Vagina (tissue), 2 donors: Measurements from ENCODE around the gene SLC12A7. TPM values are rescaled to one million over a fixed set of nuclear protein-coding genes. Genes with fewer than 3 reads are reported as not detected.

ENCODE experiments used
- DNase-seq, 2 donors: peaks; one replicate each; pipeline ENCODE4 v3.0.0-alpha.2; 2017; ENCODE audit errors: extremely low spot score in 2 of 2
- H3K27ac ChIP-seq: fragments of 200-600 bp; sonication (generic); one replicate; pipeline ENCODE4 v1.5.1; 2019
- H3K27me3 ChIP-seq: fragments of 200-600 bp; sonication (generic); one replicate; pipeline ENCODE4 v1.5.1; 2019
- H3K36me3 ChIP-seq, 2 donors: fragments of 200-600 bp; sonication (generic); one replicate each; pipeline ENCODE4 v1.5.1; 2017 to 2019
- H3K4me1 ChIP-seq: fragments of 200-600 bp; sonication (generic); one replicate; pipeline ENCODE4 v1.5.1; 2019
- H3K4me3 ChIP-seq, 2 donors: fragments of 200-600 bp; sonication (generic); 1 replicate in 1 of 2; 2 replicates in 1 of 2; pipeline ENCODE4 v1.5.1; 2016 to 2019
- H3K9me3 ChIP-seq: fragments of 200-600 bp; sonication (generic); one replicate; pipeline ENCODE4 v1.5.1; 2019
- POLR2A ChIP-seq, 2 donors: fragments of 450-650 bp; IDR thresholded peaks; one replicate each; pipeline ENCODE4 v1.6.1; 2017; ENCODE audit warnings: antibody characterized with exemption in 2 of 2, mild to moderate bottlenecking in 2 of 2, moderate library complexity in 2 of 2
- POLR2AphosphoS5 ChIP-seq, 2 donors: sonication (generic); formaldehyde crosslinking; IDR thresholded peaks; one replicate each; pipeline ENCODE4 v1.9.0; 2017; ENCODE audit warnings: antibody characterized with exemption in 2 of 2, mild to moderate bottlenecking in 2 of 2, low read depth in 1 of 2; ENCODE audit not compliant: insufficient read depth in 1 of 2
- intact Hi-C: fragments of 100-400 bp; cut with DNase I; formaldehyde crosslinking; loops from one replicate; pipeline ENCODE4 v1.15.1; 2023
- total RNA-seq: library from RNA; depleted of rRNA; stranded (reverse); fragments of >200 nt; gene quantifications from one replicate; pipeline ENCODE4 v1.2.3, GENCODE V29; 2016
- TF ChIP-seq, protein P1 (sequence below), 3 experiments: fragments of 450-650 bp in 2 of 3; fragments of 200-600 bp in 1 of 3; sonication (generic) in 1 of 3; IDR thresholded peaks; one replicate each; pipeline ENCODE4 v1.5.1; 2017 to 2019; ENCODE audit warnings: antibody characterized with exemption in 3 of 3, mild to moderate bottlenecking in 2 of 3, moderate library complexity in 2 of 3

The SLC12A7 gene
- total RNA-seq, 1 donor from 2014 or later: 21.6 TPM

- Histone ChIP-seq H3K27ac (no peak overlapping the region), H3K4me3 (no peak overlapping the region), H3K9me3 (no peaks in the 10 kb centered on the region), H3K36me3 (peaks cover 0 to 8% of the 10 kb centered on the region in 2 donors), H3K27me3 (no peaks in the 10 kb centered on the region), H3K4me1 (no peaks in the 10 kb centered on the region)
- no peak for TF ChIP-seq POLR2A (IDR thresholded peaks at IDR 0.05)
- TF ChIP-seq, protein P1, sequence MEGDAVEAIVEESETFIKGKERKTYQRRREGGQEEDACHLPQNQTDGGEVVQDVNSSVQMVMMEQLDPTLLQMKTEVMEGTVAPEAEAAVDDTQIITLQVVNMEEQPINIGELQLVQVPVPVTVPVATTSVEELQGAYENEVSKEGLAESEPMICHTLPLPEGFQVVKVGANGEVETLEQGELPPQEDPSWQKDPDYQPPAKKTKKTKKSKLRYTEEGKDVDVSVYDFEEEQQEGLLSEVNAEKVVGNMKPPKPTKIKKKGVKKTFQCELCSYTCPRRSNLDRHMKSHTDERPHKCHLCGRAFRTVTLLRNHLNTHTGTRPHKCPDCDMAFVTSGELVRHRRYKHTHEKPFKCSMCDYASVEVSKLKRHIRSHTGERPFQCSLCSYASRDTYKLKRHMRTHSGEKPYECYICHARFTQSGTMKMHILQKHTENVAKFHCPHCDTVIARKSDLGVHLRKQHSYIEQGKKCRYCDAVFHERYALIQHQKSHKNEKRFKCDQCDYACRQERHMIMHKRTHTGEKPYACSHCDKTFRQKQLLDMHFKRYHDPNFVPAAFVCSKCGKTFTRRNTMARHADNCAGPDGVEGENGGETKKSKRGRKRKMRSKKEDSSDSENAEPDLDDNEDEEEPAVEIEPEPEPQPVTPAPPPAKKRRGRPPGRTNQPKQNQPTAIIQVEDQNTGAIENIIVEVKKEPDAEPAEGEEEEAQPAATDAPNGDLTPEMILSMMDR (IDR thresholded peaks at IDR 0.05): no peak
- TF ChIP-seq POLR2AphosphoS5 (IDR thresholded peaks at IDR 0.05; ENCODE audit: insufficient read depth in 1 of 2, low read depth in 1 of 2): no peak
- intact Hi-C loops: no loop called here
- DNase-seq: no peak
Measured at GRCh38 chr5:1060535-1060981, 51.3 kb downstream of the SLC12A7 start.

- intact Hi-C loops: no loop called here
Measured at GRCh38 chr5:1059884-1060263, 52.0 kb downstream of the SLC12A7 start.

DNA sequence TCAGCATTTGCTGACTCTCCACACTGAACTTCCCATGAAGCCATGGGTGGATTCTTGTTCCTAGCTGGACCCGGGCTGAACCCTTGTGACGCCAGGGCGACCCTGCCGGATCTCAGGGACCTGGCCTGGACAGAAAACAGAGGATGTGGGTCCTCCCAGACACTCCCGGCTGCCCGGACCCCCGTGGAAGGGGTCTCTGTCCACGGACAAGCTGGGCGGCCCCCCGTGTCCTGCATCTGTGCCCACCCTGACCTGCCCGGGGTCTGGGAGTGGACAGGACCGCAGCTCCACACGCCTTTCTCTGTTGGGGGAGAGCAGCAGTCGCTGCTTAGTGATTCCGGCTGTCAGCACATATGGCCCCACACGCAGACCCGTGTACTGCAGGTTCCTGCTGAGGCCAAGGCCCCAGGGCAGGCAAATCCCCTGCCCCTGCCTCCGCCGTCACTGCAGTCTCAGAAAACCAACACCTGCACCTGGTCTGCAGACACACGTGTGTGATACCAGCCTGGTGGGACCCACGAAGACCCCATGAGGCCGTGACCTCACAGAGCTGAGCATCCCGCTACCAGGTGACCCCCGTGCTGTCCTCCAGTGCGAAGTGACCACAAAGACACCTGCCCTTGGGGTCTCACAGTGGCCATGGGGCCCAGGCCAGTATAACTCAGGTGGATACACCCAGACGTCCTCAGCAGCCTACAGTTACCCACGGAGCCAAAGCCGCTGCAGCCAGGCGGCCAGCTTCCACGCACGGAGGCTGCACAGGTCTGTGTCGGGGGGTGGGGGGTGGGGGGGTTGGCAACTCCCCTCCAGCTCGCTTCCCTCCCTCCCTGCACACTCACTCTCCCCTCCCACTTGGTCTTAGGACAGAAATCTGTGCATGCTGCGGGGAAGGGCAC lies 52.6 kb downstream of the SLC12A7 start:
- no peak overlapping the region for H3K4me3 ChIP-seq
- H3K36me3 ChIP-seq: peaks cover 0 to 4% of the 10 kb centered on the region in 2 donors
- intact Hi-C loops: no loop called here
- H3K27me3 ChIP-seq: no peaks in the 10 kb centered on the region
- DNase-seq: no peak
- H3K27ac ChIP-seq: no peak overlapping the region
- H3K4me1 ChIP-seq: no peaks in the 10 kb centered on the region
- TF ChIP-seq POLR2A (IDR thresholded peaks at IDR 0.05): no peak
- TF ChIP-seq POLR2AphosphoS5 (IDR thresholded peaks at IDR 0.05; ENCODE audit: insufficient read depth in 1 of 2, low read depth in 1 of 2): no peak
- TF ChIP-seq, protein P1 (IDR thresholded peaks at IDR 0.05): no peak
- no peaks in the 10 kb centered on the region for H3K9me3 ChIP-seq

More at GRCh38 chr5:1059884-1060263, 52.0 kb downstream of the SLC12A7 start:
- Histone ChIP-seq H3K4me3 (no peak overlapping the region), H3K27me3 (no peaks in the 10 kb centered on the region), H3K36me3 (peaks cover 0 to 4% of the 10 kb centered on the region in 2 donors), H3K27ac (no peak overlapping the region), H3K4me1 (no peaks in the 10 kb centered on the region), H3K9me3 (no peaks in the 10 kb centered on the region)
- TF ChIP-seq, protein P1 (IDR thresholded peaks at IDR 0.05): no peak
- TF ChIP-seq POLR2A (IDR thresholded peaks at IDR 0.05): no peak
- no peak for TF ChIP-seq POLR2AphosphoS5 (IDR thresholded peaks at IDR 0.05; ENCODE audit: insufficient read depth in 1 of 2, low read depth in 1 of 2)
- DNase-seq: no peak

GRCh38 chr5:1058083-1058945 lies 53.5 kb downstream of the SLC12A7 start:
- no peaks in the 10 kb centered on the region for H3K9me3 ChIP-seq
- H3K4me1 ChIP-seq: no peaks in the 10 kb centered on the region
- H3K4me3 ChIP-seq: no peak overlapping the region
- peaks cover 0 to 4% of the 10 kb centered on the region in 2 donors for H3K36me3 ChIP-seq
- H3K27me3 ChIP-seq: no peaks in the 10 kb centered on the region
- intact Hi-C loops: no loop called here
- no peak for TF ChIP-seq POLR2AphosphoS5 (IDR thresholded peaks at IDR 0.05; ENCODE audit: insufficient read depth in 1 of 2, low read depth in 1 of 2)
- no peak for TF ChIP-seq POLR2A (IDR thresholded peaks at IDR 0.05)
- DNase-seq: no peak
- H3K27ac ChIP-seq: no peak overlapping the region

DNA sequence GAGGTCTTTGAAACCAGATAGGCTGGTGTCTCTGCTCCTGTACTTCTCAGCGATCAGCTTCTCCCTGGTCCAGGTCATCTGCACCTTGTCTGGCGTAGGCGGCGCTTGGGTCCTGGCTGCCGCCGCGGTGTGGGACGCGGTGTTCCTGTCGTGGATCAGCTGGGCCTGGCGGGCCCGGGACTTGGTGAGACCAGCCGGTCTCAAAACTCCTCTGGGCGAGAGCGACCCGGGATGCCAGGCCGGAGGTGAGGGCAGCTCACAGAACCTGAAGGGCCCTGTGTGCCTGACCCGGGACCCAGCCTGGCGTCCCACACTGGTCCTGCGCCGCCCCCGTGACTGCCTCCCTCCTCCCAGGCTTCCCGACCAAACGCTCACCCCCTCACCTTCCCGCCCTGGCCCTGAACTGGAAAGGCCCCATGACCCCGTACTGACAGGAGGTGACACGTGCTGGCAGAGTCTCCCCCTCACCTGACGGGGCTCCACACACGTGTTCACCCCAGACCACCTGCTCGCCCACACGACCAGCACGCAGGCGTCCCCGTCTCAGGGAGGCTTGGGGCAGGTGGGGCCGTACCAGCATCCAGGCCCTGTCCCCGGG lies 54.3 kb downstream of the SLC12A7 start:
- DNase-seq: no peak
- no peaks in the 10 kb centered on the region for H3K4me1 ChIP-seq
- no peaks in the 10 kb centered on the region for H3K9me3 ChIP-seq
- no peak overlapping the region for H3K27ac ChIP-seq
- H3K36me3 ChIP-seq: no peaks in the 10 kb centered on the region
- no peaks in the 10 kb centered on the region for H3K27me3 ChIP-seq
- intact Hi-C loops: no loop called here
- TF ChIP-seq, protein P1 (IDR thresholded peaks at IDR 0.05): no peak
- TF ChIP-seq POLR2AphosphoS5 (IDR thresholded peaks at IDR 0.05; ENCODE audit: insufficient read depth in 1 of 2, low read depth in 1 of 2): no peak
- no peak for TF ChIP-seq POLR2A (IDR thresholded peaks at IDR 0.05)
- H3K4me3 ChIP-seq: no peak overlapping the region
